ENCODE results near the gene ADAP1. TPM values are rescaled to one million over a fixed set of nuclear protein-coding genes. Genes with fewer than 3 reads are reported as not detected.
A peak's percentile ranks its signal among the peaks of the same experiment; 100 is the strongest.

ADAP1 gene
- total and polyA plus RNA-seq, 2 of the 13 experiments (the other 11 are each of a cell fraction or from before 2014, with no cell fraction given) = 10.5 to 24.6 TPM

DNA sequence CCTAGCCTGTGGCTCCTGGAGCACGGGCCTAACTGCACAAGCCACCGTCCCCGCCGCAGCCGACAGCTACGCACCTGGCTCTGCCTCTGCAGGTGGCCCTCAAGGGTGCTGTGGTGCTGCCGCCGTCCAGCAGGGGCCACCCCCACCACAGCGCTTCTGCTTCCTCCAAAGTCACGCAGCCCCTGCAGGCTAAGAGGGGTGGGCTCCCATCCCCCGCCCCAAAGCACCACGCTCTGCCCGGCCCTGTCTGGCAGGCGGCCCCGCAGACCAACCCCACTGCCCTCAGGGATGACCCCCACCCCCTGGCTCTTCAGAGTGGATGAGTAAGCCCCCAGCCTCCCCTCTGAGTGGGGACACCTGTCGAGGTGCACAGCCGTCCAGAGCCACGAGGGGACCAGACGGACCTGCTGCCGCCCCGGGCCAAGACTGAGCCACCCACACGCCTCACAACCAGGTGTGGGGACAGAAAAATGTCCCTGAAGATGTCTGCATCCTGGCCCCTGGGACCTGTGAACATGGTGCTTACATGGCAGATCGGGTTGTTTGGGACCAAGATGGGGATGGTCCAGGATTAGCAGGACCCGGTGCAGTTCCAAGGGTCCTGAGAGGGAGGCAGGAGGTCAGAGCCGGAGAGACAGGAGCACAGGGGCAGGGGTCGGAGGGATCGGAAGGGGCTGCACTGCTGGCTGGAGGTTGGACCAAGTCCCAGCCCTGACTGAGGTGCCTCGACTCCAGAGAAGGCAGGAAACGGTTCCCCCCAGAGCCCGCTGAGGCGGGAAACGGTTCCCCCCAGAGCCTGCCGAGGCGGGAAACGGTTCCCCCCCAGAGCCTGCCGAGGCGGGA, 9.0 kb upstream of the ADAP1 start (continued):
- no peak for TF ChIP-seq ZNF660 (CRISPR knock-in tag; IDR thresholded peaks at IDR 0.05; ENCODE audit: borderline replicate concordance, low read depth)
- TF ChIP-seq ZSCAN31 (CRISPR knock-in tag; IDR thresholded peaks at IDR 0.05; ENCODE audit: low read depth) = no peak
- TF ChIP-seq, protein P1, sequence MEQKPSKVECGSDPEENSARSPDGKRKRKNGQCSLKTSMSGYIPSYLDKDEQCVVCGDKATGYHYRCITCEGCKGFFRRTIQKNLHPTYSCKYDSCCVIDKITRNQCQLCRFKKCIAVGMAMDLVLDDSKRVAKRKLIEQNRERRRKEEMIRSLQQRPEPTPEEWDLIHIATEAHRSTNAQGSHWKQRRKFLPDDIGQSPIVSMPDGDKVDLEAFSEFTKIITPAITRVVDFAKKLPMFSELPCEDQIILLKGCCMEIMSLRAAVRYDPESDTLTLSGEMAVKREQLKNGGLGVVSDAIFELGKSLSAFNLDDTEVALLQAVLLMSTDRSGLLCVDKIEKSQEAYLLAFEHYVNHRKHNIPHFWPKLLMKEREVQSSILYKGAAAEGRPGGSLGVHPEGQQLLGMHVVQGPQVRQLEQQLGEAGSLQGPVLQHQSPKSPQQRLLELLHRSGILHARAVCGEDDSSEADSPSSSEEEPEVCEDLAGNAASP (CRISPR knock-in tag; IDR thresholded peaks at IDR 0.05; ENCODE audit: borderline replicate concordance) = peak; percentile 36; the same call in 1 of the 2 replicates
- TF ChIP-seq CEBPB (IDR thresholded peaks at IDR 0.05; ENCODE audit: borderline replicate concordance, low read depth, low read length) = no peak
- no peak for TF ChIP-seq SAFB2 (CRISPR knock-in tag; IDR thresholded peaks at IDR 0.05; ENCODE audit: borderline replicate concordance, low read depth)
- TF ChIP-seq XBP1 (CRISPR knock-in tag; IDR thresholded peaks at IDR 0.05) = no peak
- TF ChIP-seq REL (CRISPR knock-in tag; conservative IDR thresholded peaks at IDR 0.05) = no peak
- TF ChIP-seq IRF1 (CRISPR knock-in tag; IDR thresholded peaks at IDR 0.05; ENCODE audit: low read depth) = no peak
- TF ChIP-seq ZNF563 (CRISPR knock-in tag; IDR thresholded peaks at IDR 0.05) = no peak
- no peak; the same call in 1 of the 2 replicates for TF ChIP-seq ZNF704 (CRISPR knock-in tag; IDR thresholded peaks at IDR 0.05; ENCODE audit: borderline replicate concordance)
- no peak for TF ChIP-seq MIXL1 (CRISPR knock-in tag; IDR thresholded peaks at IDR 0.05)
- TF ChIP-seq, protein P2, sequence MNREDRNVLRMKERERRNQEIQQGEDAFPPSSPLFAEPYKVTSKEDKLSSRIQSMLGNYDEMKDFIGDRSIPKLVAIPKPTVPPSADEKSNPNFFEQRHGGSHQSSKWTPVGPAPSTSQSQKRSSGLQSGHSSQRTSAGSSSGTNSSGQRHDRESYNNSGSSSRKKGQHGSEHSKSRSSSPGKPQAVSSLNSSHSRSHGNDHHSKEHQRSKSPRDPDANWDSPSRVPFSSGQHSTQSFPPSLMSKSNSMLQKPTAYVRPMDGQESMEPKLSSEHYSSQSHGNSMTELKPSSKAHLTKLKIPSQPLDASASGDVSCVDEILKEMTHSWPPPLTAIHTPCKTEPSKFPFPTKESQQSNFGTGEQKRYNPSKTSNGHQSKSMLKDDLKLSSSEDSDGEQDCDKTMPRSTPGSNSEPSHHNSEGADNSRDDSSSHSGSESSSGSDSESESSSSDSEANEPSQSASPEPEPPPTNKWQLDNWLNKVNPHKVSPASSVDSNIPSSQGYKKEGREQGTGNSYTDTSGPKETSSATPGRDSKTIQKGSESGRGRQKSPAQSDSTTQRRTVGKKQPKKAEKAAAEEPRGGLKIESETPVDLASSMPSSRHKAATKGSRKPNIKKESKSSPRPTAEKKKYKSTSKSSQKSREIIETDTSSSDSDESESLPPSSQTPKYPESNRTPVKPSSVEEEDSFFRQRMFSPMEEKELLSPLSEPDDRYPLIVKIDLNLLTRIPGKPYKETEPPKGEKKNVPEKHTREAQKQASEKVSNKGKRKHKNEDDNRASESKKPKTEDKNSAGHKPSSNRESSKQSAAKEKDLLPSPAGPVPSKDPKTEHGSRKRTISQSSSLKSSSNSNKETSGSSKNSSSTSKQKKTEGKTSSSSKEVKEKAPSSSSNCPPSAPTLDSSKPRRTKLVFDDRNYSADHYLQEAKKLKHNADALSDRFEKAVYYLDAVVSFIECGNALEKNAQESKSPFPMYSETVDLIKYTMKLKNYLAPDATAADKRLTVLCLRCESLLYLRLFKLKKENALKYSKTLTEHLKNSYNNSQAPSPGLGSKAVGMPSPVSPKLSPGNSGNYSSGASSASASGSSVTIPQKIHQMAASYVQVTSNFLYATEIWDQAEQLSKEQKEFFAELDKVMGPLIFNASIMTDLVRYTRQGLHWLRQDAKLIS (CRISPR knock-in tag; IDR thresholded peaks at IDR 0.05) = no peak
- TF ChIP-seq RAD51 (IDR thresholded peaks at IDR 0.05; ENCODE audit: borderline replicate concordance) = no peak
- TF ChIP-seq ZNF75D (CRISPR knock-in tag; IDR thresholded peaks at IDR 0.05; ENCODE audit: borderline replicate concordance) = no peak
- TF ChIP-seq ZNF274 (CRISPR knock-in tag; IDR thresholded peaks at IDR 0.05) = peak; percentile 44; the same call in 1 of the 2 replicates
- no peak for TF ChIP-seq ZSCAN9 (CRISPR knock-in tag; IDR thresholded peaks at IDR 0.05; ENCODE audit: borderline replicate concordance)
- TF ChIP-seq, protein P3, sequence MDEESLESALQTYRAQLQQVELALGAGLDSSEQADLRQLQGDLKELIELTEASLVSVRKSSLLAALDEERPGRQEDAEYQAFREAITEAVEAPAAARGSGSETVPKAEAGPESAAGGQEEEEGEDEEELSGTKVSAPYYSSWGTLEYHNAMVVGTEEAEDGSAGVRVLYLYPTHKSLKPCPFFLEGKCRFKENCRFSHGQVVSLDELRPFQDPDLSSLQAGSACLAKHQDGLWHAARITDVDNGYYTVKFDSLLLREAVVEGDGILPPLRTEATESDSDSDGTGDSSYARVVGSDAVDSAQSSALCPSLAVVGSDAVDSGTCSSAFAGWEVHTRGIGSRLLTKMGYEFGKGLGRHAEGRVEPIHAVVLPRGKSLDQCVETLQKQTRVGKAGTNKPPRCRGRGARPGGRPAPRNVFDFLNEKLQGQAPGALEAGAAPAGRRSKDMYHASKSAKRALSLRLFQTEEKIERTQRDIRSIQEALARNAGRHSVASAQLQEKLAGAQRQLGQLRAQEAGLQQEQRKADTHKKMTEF (CRISPR knock-in tag; IDR thresholded peaks at IDR 0.05) = no peak
- TF ChIP-seq GPN1 (CRISPR knock-in tag; IDR thresholded peaks at IDR 0.05; ENCODE audit: borderline replicate concordance) = no peak
- TF ChIP-seq ZNF564 (CRISPR knock-in tag; IDR thresholded peaks at IDR 0.05) = no peak
- peak; percentile 59; the same call in 1 of the 2 replicates for TF ChIP-seq ZSCAN25 (CRISPR knock-in tag; IDR thresholded peaks at IDR 0.05)
- TF ChIP-seq ZNF383 (CRISPR knock-in tag; IDR thresholded peaks at IDR 0.05; ENCODE audit: borderline replicate concordance) = no peak
